Uterus (tissue), 2 donors: Measurements from ENCODE around the gene SHB.

Source experiments
- POLR2A ChIP-seq, 2 donors: fragments of 450-650 bp; IDR thresholded peaks; one replicate each; pipeline ENCODE4 v1.6.1; 2016; ENCODE audit warnings: antibody characterized with exemption in 2 of 2, mild to moderate bottlenecking in 1 of 2, moderate library complexity in 1 of 2
- TF ChIP-seq, protein P1 (sequence below), 4 experiments: fragments of 200-600 bp in 2 of 4; fragments of 450-650 bp in 2 of 4; sonication (generic) in 2 of 4; IDR thresholded peaks; one replicate each; pipeline ENCODE4 v1.5.1; 2016 to 2019; ENCODE audit warnings: antibody characterized with exemption in 4 of 4, mild to moderate bottlenecking in 2 of 4, moderate library complexity in 1 of 4

DNA sequence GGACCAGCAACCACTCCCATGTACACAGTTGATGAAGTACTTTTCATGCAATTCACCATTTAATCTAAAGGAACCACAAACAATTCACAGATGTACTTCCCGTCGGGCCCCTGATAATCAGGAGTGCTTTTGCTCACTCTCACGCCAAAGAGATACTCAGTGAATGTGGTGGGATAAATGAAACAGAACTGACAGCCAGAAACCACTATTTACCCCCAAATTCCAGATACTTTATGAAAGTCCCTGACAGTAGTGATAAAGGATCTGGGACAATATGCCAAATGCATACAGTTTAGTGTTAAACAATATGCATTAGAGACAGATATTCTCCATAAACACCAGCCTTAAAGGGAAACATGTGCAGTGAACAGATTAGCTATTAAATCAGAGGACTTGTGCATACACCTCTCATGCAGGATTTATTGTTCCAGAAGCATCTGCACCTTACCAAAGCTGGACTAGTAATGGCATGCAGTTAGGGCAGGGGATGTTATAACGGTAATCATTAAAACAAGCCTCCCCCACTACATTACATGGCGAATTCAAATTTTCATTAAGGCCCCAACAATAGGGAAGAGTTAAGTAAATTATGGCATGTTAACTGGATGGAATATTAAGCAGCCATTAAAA lies 91.1 kb downstream of the SHB start:
- TF ChIP-seq, protein P1, sequence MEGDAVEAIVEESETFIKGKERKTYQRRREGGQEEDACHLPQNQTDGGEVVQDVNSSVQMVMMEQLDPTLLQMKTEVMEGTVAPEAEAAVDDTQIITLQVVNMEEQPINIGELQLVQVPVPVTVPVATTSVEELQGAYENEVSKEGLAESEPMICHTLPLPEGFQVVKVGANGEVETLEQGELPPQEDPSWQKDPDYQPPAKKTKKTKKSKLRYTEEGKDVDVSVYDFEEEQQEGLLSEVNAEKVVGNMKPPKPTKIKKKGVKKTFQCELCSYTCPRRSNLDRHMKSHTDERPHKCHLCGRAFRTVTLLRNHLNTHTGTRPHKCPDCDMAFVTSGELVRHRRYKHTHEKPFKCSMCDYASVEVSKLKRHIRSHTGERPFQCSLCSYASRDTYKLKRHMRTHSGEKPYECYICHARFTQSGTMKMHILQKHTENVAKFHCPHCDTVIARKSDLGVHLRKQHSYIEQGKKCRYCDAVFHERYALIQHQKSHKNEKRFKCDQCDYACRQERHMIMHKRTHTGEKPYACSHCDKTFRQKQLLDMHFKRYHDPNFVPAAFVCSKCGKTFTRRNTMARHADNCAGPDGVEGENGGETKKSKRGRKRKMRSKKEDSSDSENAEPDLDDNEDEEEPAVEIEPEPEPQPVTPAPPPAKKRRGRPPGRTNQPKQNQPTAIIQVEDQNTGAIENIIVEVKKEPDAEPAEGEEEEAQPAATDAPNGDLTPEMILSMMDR (IDR thresholded peaks at IDR 0.05), result no peak
- no peak for TF ChIP-seq POLR2A (IDR thresholded peaks at IDR 0.05)
